Skeletal muscle tissue (tissue), 4 donors: ENCODE data around the gene SLFN5. TPM values are rescaled to one million over a fixed set of nuclear protein-coding genes. Genes with fewer than 3 reads are reported as not detected.
"Not testable (repeated sequence)": the region's sequence is repeated elsewhere in the genome, so short reads cannot be mapped to it uniquely, and the experiment has no call there.

Experiments
- H3K27ac ChIP-seq: one replicate; pipeline ENCODE4 v1.7.0; 2013; ENCODE audit warnings: mild to moderate bottlenecking, low read depth, low read length, inconsistent platforms
- H3K27me3 ChIP-seq, 3 donors: one replicate each; pipeline ENCODE4 v1.7.0; 2013; ENCODE audit warnings: low read length in 3 of 3; ENCODE audit not compliant: control insufficient read depth in 3 of 3, insufficient read depth in 3 of 3
- H3K36me3 ChIP-seq, 3 donors: one replicate each; pipeline ENCODE4 v1.7.0; 2013; ENCODE audit warnings: low read length in 3 of 3; ENCODE audit not compliant: control insufficient read depth in 3 of 3, insufficient read depth in 3 of 3
- H3K4me1 ChIP-seq, 3 donors: one replicate each; pipeline ENCODE4 v1.7.0; 2013; ENCODE audit warnings: low read length in 3 of 3, mild to moderate bottlenecking in 3 of 3; ENCODE audit not compliant: control insufficient read depth in 3 of 3, insufficient read depth in 3 of 3
- H3K4me3 ChIP-seq, 3 donors: one replicate each; pipeline ENCODE4 v1.7.0; 2013; ENCODE audit warnings: low read length in 3 of 3
- H3K9ac ChIP-seq, 3 donors: one replicate each; pipeline ENCODE4 v1.7.0; 2013; ENCODE audit warnings: low read length in 3 of 3, mild to moderate bottlenecking in 3 of 3, moderate library complexity in 2 of 3, low read depth in 1 of 3
- H3K9me3 ChIP-seq, 3 donors: one replicate each; pipeline ENCODE4 v1.7.0; 2013; ENCODE audit warnings: low read length in 3 of 3; ENCODE audit not compliant: control insufficient read depth in 3 of 3
- total RNA-seq: library from RNA; depleted of rRNA; stranded (reverse); fragments of >200 nt; gene quantifications from one replicate; pipeline ENCODE4 v1.2.3, GENCODE V29; 2014
- donor health status: Osteomylitis.

SLFN5 gene
- total RNA-seq, 1 donor from 2014 or later, result 6.3 TPM

- Histone ChIP-seq H3K9me3 (no peaks in the 10 kb centered on the region), H3K4me1 (peaks cover 11 to 25% (median 20%) of the 10 kb centered on the region in 3 donors), H3K27ac (no peak overlapping the region), H3K9ac (no peak overlapping the region), H3K36me3 (peaks cover 4 to 16% (median 8%) of the 10 kb centered on the region in 3 donors), H3K4me3 (no peak overlapping the region), H3K27me3 (no peaks in the 10 kb centered on the region)
Observed at GRCh38 chr17:35256629-35257028, 13.8 kb downstream of the SLFN5 start.

GRCh38 chr17:35257208-35257659, 14.4 kb downstream of the SLFN5 start:
- Histone ChIP-seq H3K27me3 (no peaks in the 10 kb centered on the region), H3K36me3 (peaks cover 4 to 16% (median 8%) of the 10 kb centered on the region in 3 donors), H3K27ac (no peak overlapping the region), H3K4me1 (peaks cover 11 to 21% (median 20%) of the 10 kb centered on the region in 3 donors), H3K9ac (no peak overlapping the region), H3K9me3 (no peaks in the 10 kb centered on the region), H3K4me3 (no peak overlapping the region)

GRCh38 chr17:35259001-35259400, 16.1 kb downstream of the SLFN5 start:
- no peaks in the 10 kb centered on the region for H3K27me3 ChIP-seq
- H3K27ac ChIP-seq, result no peak overlapping the region
- H3K4me3 ChIP-seq, result no peak overlapping the region
- H3K36me3 ChIP-seq, result peaks cover 7 to 24% (median 20%) of the 10 kb centered on the region in 3 donors
- peaks cover 8 to 16% (median 15%) of the 10 kb centered on the region in 3 donors for H3K4me1 ChIP-seq
- H3K9ac ChIP-seq, result no peak overlapping the region
- H3K9me3 ChIP-seq, result no peaks in the 10 kb centered on the region

- Histone ChIP-seq H3K27me3 (no peaks in the 10 kb centered on the region), H3K9me3 (no peaks in the 10 kb centered on the region), H3K9ac (no peak overlapping the region), H3K4me1 (no peaks in the 10 kb centered on the region), H3K36me3 (peaks cover 18 to 41% (median 31%) of the 10 kb centered on the region in 3 donors), H3K27ac (no peak overlapping the region), H3K4me3 (no peak overlapping the region)
Observed at GRCh38 chr17:35265071-35265470, 22.2 kb downstream of the SLFN5 start.

- H3K27me3 ChIP-seq, result no peaks in the 10 kb centered on the region
- peaks cover 18 to 39% (median 31%) of the 10 kb centered on the region in 3 donors for H3K36me3 ChIP-seq
- no peaks in the 10 kb centered on the region for H3K9me3 ChIP-seq
- H3K4me1 ChIP-seq, result no peaks in the 10 kb centered on the region
- no peak overlapping the region for H3K9ac ChIP-seq
- H3K4me3 ChIP-seq, result no peak overlapping the region
- no peak overlapping the region for H3K27ac ChIP-seq
Observed at GRCh38 chr17:35265566-35266141, 22.8 kb downstream of the SLFN5 start.

- not testable (repeated sequence) for H3K4me1 ChIP-seq, H3K36me3 ChIP-seq, H3K9ac ChIP-seq, H3K27me3 ChIP-seq, H3K9me3 ChIP-seq, H3K27ac ChIP-seq, H3K4me3 ChIP-seq
Observed at GRCh38 chr17:35274167-35275066, 31.5 kb downstream of the SLFN5 start.

GRCh38 chr17:35278454-35278853, 35.6 kb downstream of the SLFN5 start:
- not testable (repeated sequence) for H3K36me3 ChIP-seq, H3K27ac ChIP-seq, H3K27me3 ChIP-seq, H3K4me3 ChIP-seq, H3K4me1 ChIP-seq, H3K9me3 ChIP-seq, H3K9ac ChIP-seq

GRCh38 chr17:35278876-35279275, 36.0 kb downstream of the SLFN5 start:
- not testable (repeated sequence) for H3K27ac ChIP-seq, H3K36me3 ChIP-seq, H3K9me3 ChIP-seq, H3K4me1 ChIP-seq, H3K9ac ChIP-seq, H3K27me3 ChIP-seq, H3K4me3 ChIP-seq

GRCh38 chr17:35283767-35284166, 40.9 kb downstream of the SLFN5 start:
- Histone ChIP-seq H3K9ac (no peak overlapping the region), H3K4me1 (no peaks in the 10 kb centered on the region), H3K27me3 (peaks cover 0 to 3% (median 3%) of the 10 kb centered on the region in 3 donors), H3K9me3 (peaks cover 0 to 3% (median 0%) of the 10 kb centered on the region in 3 donors), H3K36me3 (no peaks in the 10 kb centered on the region), H3K4me3 (no peak overlapping the region), H3K27ac (no peak overlapping the region)

GRCh38 chr17:35284955-35285354, 42.1 kb downstream of the SLFN5 start:
- H3K9ac ChIP-seq, result no peak overlapping the region
- no peak overlapping the region for H3K4me3 ChIP-seq
- H3K27ac ChIP-seq, result no peak overlapping the region
- H3K36me3 ChIP-seq, result no peaks in the 10 kb centered on the region
- H3K27me3 ChIP-seq, result peaks cover 0 to 3% (median 3%) of the 10 kb centered on the region in 3 donors
- H3K9me3 ChIP-seq, result peaks cover 0 to 3% (median 0%) of the 10 kb centered on the region in 3 donors
- no peaks in the 10 kb centered on the region for H3K4me1 ChIP-seq
